GM18519 (cell line): Measurements from ENCODE around the gene TTLL13.

Experiments
- ATAC-seq: cut with Tn5 transposase; IDR thresholded peaks from one replicate; pipeline ENCODE4 v1.9.1; 2021; ENCODE audit warnings: mild to moderate bottlenecking, moderate library complexity; ENCODE audit not compliant: unreplicated experiment, low FRiP score

TTLL13 gene

GRCh38 chr15:90249203-90249863 is at the start of gene TTLL13:
TTLL13 (plus strand) TSS chr15:90249556; CDS start chr15:90250631, 1,075 bp downstream.
- no peak for ATAC-seq

- ATAC-seq = peak; percentile 14
Observed at GRCh38 chr15:90200534-90201129, 48.7 kb upstream of the TTLL13 start.

GRCh38 chr15:90201130-90201943 is 48.0 kb upstream of the TTLL13 start, which contains the start of gene SEMA4B:
SEMA4B (plus strand) TSS chr15:90201330; CDS start chr15:90201579, 249 bp downstream.
- ATAC-seq = peak; percentile 69

- no peak for ATAC-seq
Observed at GRCh38 chr15:90201944-90202375, 47.4 kb upstream of the TTLL13 start.

- no peak for ATAC-seq
Observed at GRCh38 chr15:90202929-90203328, 46.4 kb upstream of the TTLL13 start.

- ATAC-seq = no peak
Observed at GRCh38 chr15:90203473-90203872, 45.9 kb upstream of the TTLL13 start.

- ATAC-seq = no peak
Observed at GRCh38 chr15:90203922-90204321, 45.4 kb upstream of the TTLL13 start.

GRCh38 chr15:90205050-90205848 is 44.1 kb upstream of the TTLL13 start:
- no peak for ATAC-seq

- no peak for ATAC-seq
Observed at GRCh38 chr15:90205886-90206285, 43.5 kb upstream of the TTLL13 start.

- no peak for ATAC-seq
Observed at GRCh38 chr15:90207252-90207651, 42.1 kb upstream of the TTLL13 start.

GRCh38 chr15:90208356-90208755 is 41.0 kb upstream of the TTLL13 start:
- ATAC-seq = no peak

GRCh38 chr15:90209591-90209990 is 39.8 kb upstream of the TTLL13 start:
- ATAC-seq = no peak

- no peak for ATAC-seq
Observed at GRCh38 chr15:90210593-90210992, 38.8 kb upstream of the TTLL13 start.

- ATAC-seq = no peak
Observed at GRCh38 chr15:90211009-90211408, 38.3 kb upstream of the TTLL13 start.

GRCh38 chr15:90211440-90212143 is 37.8 kb upstream of the TTLL13 start:
- ATAC-seq = no peak

GRCh38 chr15:90212221-90213098 is 36.9 kb upstream of the TTLL13 start:
- ATAC-seq = no peak

- ATAC-seq = no peak
Observed at GRCh38 chr15:90213122-90213817, 36.1 kb upstream of the TTLL13 start.

GRCh38 chr15:90213818-90214204 is 35.5 kb upstream of the TTLL13 start:
- no peak for ATAC-seq
